Breast epithelium (tissue), 4 donors: ENCODE results near the gene WIPF2. TPM values are rescaled to one million over a fixed set of nuclear protein-coding genes. Genes with fewer than 3 reads are reported as not detected.
A peak's percentile ranks its signal among the peaks of the same experiment; 100 is the strongest.

Experiments used
- DNase-seq, 2 donors: peaks; one replicate each; pipeline ENCODE4 v3.0.0-alpha.2; 2019; ENCODE audit warnings: low spot score in 2 of 2
- H3K27ac ChIP-seq, 2 donors: fragments of 200-600 bp; sonication (generic) in 1 of 2; one replicate each; pipeline ENCODE4 v1.5.1; 2016 to 2019; ENCODE audit warnings: mild to moderate bottlenecking in 1 of 2
- H3K27me3 ChIP-seq, 2 donors: fragments of 200-600 bp; sonication (generic) in 1 of 2; one replicate each; pipeline versions ENCODE4 v1.5.1 to v1.6.0; 2017 to 2019; ENCODE audit warnings: control low read depth in 1 of 2, mild to moderate bottlenecking in 1 of 2
- H3K36me3 ChIP-seq: fragments of 200-600 bp; one replicate; pipeline ENCODE4 v1.5.1; 2019
- H3K4me1 ChIP-seq, 2 donors: fragments of 200-600 bp; sonication (generic); one replicate each; pipeline ENCODE4 v1.5.1; 2016 to 2019; ENCODE audit warnings: control low read depth in 1 of 2
- H3K4me3 ChIP-seq, 3 donors: fragments of 200-600 bp; sonication (generic); 1 replicate in 2 of 3; 2 replicates in 1 of 3; pipeline ENCODE4 v1.5.1; 2016 to 2019; ENCODE audit warnings: mild to moderate bottlenecking in 3 of 3, moderate library complexity in 2 of 3
- H3K9me3 ChIP-seq, 2 donors: fragments of 200-600 bp; sonication (generic) in 1 of 2; one replicate each; pipeline ENCODE4 v1.5.1; 2016 to 2019; ENCODE audit warnings: control low read depth in 1 of 2
- CTCF ChIP-seq, 3 donors: fragments of 450-650 bp; IDR thresholded peaks; one replicate each; pipeline ENCODE4 v1.5.1; 2016 to 2017; ENCODE audit warnings: antibody characterized with exemption in 3 of 3, mild to moderate bottlenecking in 3 of 3, moderate library complexity in 3 of 3
- POLR2A ChIP-seq: fragments of 450-650 bp; IDR thresholded peaks from one replicate; pipeline ENCODE4 v1.6.1; 2016; ENCODE audit warnings: antibody characterized with exemption, mild to moderate bottlenecking, moderate library complexity
- POLR2AphosphoS5 ChIP-seq, 3 donors: sonication (generic); formaldehyde crosslinking; IDR thresholded peaks; one replicate each; pipeline ENCODE4 v1.6.1; 2017; ENCODE audit warnings: antibody characterized with exemption in 3 of 3
- intact Hi-C: fragments of 100-400 bp; cut with DNase I; formaldehyde crosslinking; loops from one replicate; pipeline ENCODE4 v1.15.1; 2023; ENCODE audit warnings: low total_unique reads
- total RNA-seq, 3 donors: library from RNA; depleted of rRNA; stranded (reverse); fragments of >200 nt; gene quantifications; one replicate each; pipeline ENCODE4 v1.1.0, GENCODE V29; 2016

The WIPF2 gene
- total RNA-seq, 3 donors from 2014 or later: 8.2 to 12.9 (median 10.8) TPM

DNA sequence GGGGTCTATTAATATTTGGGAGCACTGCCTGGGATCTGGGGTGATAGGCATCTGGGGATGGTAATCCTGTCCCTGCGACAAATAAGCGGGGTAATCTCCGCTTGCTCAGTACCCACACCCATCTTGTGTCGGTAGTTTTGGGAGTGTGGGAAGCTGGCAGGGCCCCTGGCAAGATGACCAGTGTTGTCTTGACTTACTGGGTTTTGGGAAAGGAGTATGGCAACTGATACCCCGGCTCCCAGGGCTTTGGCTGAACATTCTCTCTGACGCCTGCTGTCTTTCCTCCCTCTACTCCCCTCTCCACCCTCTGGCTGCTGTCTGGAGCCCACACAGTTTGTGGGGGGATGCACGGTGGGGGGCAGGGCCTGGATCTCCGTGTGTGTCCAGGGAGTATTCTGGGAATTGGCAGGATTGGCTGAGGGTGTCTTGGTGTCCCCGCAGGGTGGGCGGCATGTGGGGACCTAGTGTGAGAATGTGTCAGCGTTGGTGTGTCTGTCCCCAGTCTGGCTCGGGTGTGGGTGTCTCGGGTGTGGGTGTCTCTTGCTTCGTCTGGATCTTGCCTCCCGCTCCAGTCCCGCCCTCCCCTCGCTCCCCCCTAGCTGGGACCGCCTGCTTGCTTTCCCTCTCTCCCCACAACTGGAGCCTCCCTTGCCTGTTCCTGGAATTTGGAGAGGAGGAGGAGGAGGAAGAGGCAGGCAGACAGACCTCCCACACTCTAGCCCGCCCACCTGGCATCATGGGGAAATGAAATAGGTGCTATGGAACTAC, 101.8 kb downstream of the WIPF2 start:
- Histone ChIP-seq H3K27me3 (no peaks in the 10 kb centered on the region), H3K4me3 (peak overlapping the region; percentile 36 to 96 (median 86)), H3K27ac (peak overlapping the region; percentile 94 to 97), H3K36me3 (no peaks in the 10 kb centered on the region), H3K9me3 (no peaks in the 10 kb centered on the region), H3K4me1 (peaks cover 40 to 64% of the 10 kb centered on the region in 2 donors)
- intact Hi-C loops: no loop called here
- peak in 1 of 2 donors; percentile 44 for DNase-seq
- TF ChIP-seq POLR2A: no peak
- no peak for TF ChIP-seq CTCF (IDR thresholded peaks at IDR 0.05)
- no peak for TF ChIP-seq POLR2AphosphoS5 (IDR thresholded peaks at IDR 0.05)

DNA sequence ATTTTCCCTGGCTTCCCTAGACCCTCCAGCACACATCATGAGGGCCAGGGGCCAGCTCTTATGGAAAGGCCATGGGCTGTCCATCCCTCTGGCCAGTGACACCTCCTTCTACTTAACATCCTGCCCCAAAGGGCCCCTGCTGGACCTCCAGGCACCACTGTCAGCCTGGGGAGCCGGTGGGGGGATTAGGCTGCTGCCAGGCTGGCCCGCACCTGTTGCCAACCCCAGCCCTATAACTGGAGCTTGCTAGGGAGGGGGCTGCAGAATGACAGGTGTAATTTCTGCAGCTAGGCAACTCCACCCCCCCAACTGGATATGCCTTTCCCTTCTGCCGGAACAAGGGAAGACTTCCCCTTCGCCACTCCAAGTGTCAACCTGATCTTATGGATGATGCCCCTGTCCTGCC, 102.4 kb downstream of the WIPF2 start:
- DNase-seq: no peak
- intact Hi-C loops: no loop called here

DNA sequence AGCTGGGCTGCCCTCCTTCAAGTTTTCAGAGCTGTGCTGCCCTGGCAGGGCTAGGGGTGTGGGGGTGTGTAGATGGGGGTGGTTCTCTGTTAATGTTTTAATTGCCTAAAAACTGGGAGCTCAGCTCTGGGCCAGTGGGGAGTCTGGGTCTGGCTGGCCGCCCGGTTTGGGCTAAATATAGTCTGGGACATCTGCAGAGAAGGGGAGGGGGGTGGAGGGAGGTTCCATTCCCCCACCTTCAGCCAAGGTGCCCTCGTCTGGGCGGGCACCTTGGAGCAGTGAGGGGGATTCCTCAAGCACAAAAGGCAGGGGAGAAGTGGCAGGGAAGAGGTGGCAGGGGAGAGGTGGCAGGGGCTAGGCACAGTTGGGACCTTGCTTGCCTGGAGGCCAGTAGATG, 102.9 kb downstream of the WIPF2 start:
- H3K27me3 ChIP-seq: no peaks in the 10 kb centered on the region
- H3K4me1 ChIP-seq: peaks cover 47 to 68% of the 10 kb centered on the region in 2 donors
- H3K36me3 ChIP-seq: no peaks in the 10 kb centered on the region
- no peaks in the 10 kb centered on the region for H3K9me3 ChIP-seq
- peak overlapping the region; percentile 94 to 97 for H3K27ac ChIP-seq
- intact Hi-C loops: no loop called here
- no peak for DNase-seq
- no peak for TF ChIP-seq POLR2AphosphoS5 (IDR thresholded peaks at IDR 0.05)
- TF ChIP-seq CTCF (IDR thresholded peaks at IDR 0.05): no peak
- no peak for TF ChIP-seq POLR2A
- peak overlapping the region; percentile 36 to 96 (median 86) for H3K4me3 ChIP-seq

More for the DNA sequence above, 102.4 kb downstream of the WIPF2 start:
- Histone ChIP-seq H3K4me3 (peak overlapping the region; percentile 36 to 96 (median 86)), H3K4me1 (peaks cover 43 to 64% of the 10 kb centered on the region in 2 donors), H3K27ac (peak overlapping the region; percentile 94 to 97), H3K9me3 (no peaks in the 10 kb centered on the region), H3K27me3 (no peaks in the 10 kb centered on the region), H3K36me3 (no peaks in the 10 kb centered on the region)
- TF ChIP-seq POLR2A (no peak), POLR2AphosphoS5 (IDR thresholded peaks at IDR 0.05) (no peak), CTCF (IDR thresholded peaks at IDR 0.05) (no peak)

DNA sequence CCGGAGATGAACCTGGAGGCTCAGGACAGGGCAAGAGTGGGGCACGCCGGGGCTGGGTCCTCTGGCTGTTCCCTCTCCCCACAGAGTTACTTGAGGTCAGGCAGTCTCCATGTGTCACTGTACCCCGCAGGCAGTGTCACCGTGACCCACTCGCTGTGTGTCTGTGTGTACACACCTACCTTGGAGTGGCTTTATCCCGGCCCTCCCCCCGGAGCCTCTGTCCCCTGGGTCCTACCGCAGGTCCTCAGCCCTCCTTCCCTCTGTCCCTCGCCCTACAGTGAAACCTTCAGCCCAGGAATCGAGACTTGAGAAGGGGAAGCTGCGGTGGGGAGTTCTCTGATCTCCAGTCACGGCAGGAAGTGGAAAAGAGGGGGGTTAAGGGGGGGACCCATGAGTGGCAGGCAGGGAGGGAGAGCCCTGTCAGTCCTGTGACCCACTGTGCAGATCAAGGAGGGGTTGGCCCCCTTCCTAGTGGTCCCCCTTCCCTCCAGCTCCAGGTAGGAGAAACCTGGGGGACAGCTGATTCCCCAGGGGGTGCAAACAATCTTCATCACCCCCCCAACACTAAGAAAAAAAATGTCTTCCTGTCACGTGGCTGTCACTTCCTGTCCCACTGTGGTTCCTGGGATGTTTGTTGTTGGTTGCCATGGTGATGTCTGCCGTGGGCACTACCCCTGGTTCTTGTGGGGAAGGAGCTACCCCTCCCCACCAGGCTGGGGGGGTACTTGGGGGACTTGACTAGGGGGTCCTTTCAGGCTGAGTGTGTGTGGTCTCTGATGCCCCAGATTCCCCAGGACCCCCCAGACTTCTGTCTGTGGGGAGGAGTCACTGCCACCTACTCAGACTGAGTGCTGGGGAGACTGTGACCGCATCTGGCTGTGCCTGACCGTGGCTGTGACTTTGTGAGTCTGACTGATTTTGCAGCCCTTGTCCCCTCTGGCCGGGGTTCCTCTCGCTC, 103.5 kb downstream of the WIPF2 start:
- Histone ChIP-seq H3K27me3 (no peaks in the 10 kb centered on the region), H3K36me3 (no peaks in the 10 kb centered on the region), H3K9me3 (no peaks in the 10 kb centered on the region), H3K4me3 (peak overlapping the region; percentile 36 to 96 (median 86)), H3K4me1 (peaks cover 50 to 70% of the 10 kb centered on the region in 2 donors), H3K27ac (peak overlapping the region; percentile 94 to 97)
- TF ChIP-seq CTCF (IDR thresholded peaks at IDR 0.05) (no peak), POLR2A (no peak), POLR2AphosphoS5 (IDR thresholded peaks at IDR 0.05) (peak; percentile 49 to 76 (median 62))
- intact Hi-C loops: no loop called here
- peak; percentile 86 to 88 for DNase-seq
